RWPE1 (cell line): ENCODE results near the gene RRP1B.
"Not testable (repeated sequence)": the region's sequence is repeated elsewhere in the genome, so short reads cannot be mapped to it uniquely, and the experiment has no call there.

Source experiments
- CTCF ChIA-PET: fragments of 350-600 bp; sonication (Branson Sonifier 250); formaldehyde crosslinking; extraction: SDS; loops from one replicate; lab custom pipeline; 2021; lab: Yijun Ruan, JAX
- POLR2A ChIA-PET: fragments of 400-600 bp; formaldehyde crosslinking; extraction: SDS; loops from one replicate; lab custom pipeline; 2020; ENCODE audit warnings: antibody characterized with exemption; ENCODE audit not compliant: low non-redundant PET; lab: Yijun Ruan, JAX
- DNase-seq: peaks from one replicate; pipeline ENCODE4 v3.0.0; 2012; ENCODE audit warnings: low spot score
- H3K27ac ChIP-seq: fragments of 450-650 bp; 2 replicates; pipeline ENCODE4 v1.5.1; 2017
- TF ChIP-seq, protein P1 (sequence below): fragments of 450-650 bp; conservative IDR thresholded peaks from 2 replicates; pipeline ENCODE4 v1.5.1; 2017; ENCODE audit warnings: low read depth, mild to moderate bottlenecking

The RRP1B gene

GRCh38 chr21:43696214-43696613 is 36.9 kb downstream of the RRP1B start:
- ChIA-PET POLR2A (no interaction called here), CTCF (no interaction called here)
- DNase-seq, result no peak
- TF ChIP-seq, protein P1, sequence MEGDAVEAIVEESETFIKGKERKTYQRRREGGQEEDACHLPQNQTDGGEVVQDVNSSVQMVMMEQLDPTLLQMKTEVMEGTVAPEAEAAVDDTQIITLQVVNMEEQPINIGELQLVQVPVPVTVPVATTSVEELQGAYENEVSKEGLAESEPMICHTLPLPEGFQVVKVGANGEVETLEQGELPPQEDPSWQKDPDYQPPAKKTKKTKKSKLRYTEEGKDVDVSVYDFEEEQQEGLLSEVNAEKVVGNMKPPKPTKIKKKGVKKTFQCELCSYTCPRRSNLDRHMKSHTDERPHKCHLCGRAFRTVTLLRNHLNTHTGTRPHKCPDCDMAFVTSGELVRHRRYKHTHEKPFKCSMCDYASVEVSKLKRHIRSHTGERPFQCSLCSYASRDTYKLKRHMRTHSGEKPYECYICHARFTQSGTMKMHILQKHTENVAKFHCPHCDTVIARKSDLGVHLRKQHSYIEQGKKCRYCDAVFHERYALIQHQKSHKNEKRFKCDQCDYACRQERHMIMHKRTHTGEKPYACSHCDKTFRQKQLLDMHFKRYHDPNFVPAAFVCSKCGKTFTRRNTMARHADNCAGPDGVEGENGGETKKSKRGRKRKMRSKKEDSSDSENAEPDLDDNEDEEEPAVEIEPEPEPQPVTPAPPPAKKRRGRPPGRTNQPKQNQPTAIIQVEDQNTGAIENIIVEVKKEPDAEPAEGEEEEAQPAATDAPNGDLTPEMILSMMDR, result no peak
- H3K27ac ChIP-seq, result peak overlapping the region; percentile 51

GRCh38 chr21:43697758-43698643 is 38.6 kb downstream of the RRP1B start:
- TF ChIP-seq, protein P1, result no peak
- POLR2A ChIA-PET, result no interaction called here
- H3K27ac ChIP-seq, result peak overlapping the region; percentile 50; the same call in 1 of the 2 replicates
- CTCF ChIA-PET, result interaction anchor here (0.9 kb wide), 1 partner anchor 22 kb away, joined by 4 read pairs; no protein-coding TSS in a partner anchor
- DNase-seq, result no peak

GRCh38 chr21:43699492-43699777 is 40.1 kb downstream of the RRP1B start:
- POLR2A ChIA-PET, CTCF ChIA-PET, DNase-seq: not testable (repeated sequence)
- peak overlapping the region; percentile 50 for H3K27ac ChIP-seq

- no peak for DNase-seq
- ChIA-PET POLR2A (interaction anchor here (0.5 kb wide), 1 partner anchor 1183 kb away, joined by 3 read pairs; no protein-coding TSS in a partner anchor), CTCF (interaction anchor here (0.7 kb wide), 1 partner anchor 629 kb away, joined by 3 read pairs; no protein-coding TSS in a partner anchor)
- peak overlapping the region; percentile 54 for H3K27ac ChIP-seq
- TF ChIP-seq, protein P1, result no peak
These were observed 40.7 kb downstream of the RRP1B start for GRCh38 chr21:43699933-43700599.

DNA sequence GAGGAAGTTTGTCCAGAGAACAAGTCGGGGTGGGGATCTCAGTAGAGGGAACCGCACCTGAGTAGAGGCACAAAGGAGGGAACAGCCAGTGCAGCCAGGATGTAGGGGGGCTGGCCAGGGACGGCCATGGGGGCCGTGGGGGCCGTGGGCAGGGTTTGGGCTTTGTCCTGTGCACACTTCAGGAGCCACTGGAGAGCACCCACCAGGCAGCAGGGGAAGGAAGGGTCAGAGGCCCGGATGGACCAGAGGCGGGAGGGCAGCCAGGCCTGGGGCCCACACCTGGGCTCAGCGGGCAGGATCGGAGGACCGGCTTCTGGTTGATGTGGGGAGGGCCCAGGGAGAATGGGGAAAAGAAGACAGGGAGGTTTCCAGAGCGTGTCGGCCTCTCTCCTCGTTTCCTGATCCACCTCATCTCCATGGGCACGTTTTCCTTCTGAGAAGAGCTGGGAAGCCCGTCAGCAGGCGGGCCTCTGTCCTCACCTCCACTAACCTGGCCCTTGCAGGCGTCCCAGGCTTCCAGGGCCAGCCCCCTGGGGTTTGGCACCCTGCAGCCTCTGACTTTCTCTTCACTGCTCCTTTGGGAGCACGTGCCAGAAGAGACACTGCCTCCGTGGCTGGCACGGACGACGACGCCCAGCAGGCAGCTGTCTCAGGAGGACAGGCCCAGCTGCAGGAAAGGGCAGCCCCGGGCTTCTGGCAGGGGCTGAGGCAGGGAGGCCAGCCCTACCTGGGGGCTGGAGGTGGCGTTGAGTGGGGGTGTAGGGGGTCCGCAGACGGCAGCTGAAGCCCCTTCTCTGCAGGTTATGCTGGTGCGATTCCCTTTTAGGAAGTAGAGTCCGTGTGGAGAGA is 42.8 kb downstream of the RRP1B start:
- no peak for DNase-seq
- ChIA-PET CTCF (no interaction called here), POLR2A (no interaction called here)
- TF ChIP-seq, protein P1, result no peak
- H3K27ac ChIP-seq, result peak overlapping the region; percentile 54

GRCh38 chr21:43702785-43703034 is 43.4 kb downstream of the RRP1B start:
- ChIA-PET POLR2A (no interaction called here), CTCF (no interaction called here)
- TF ChIP-seq, protein P1, result no peak
- peak overlapping the region; percentile 54 for H3K27ac ChIP-seq
- DNase-seq, result peak; percentile 34
